Measurements from ENCODE around the gene SEC22A. TPM values are rescaled to one million over a fixed set of nuclear protein-coding genes. Genes with fewer than 3 reads are reported as not detected.

Gene SEC22A
- total RNA-seq, 2 donors from 2014 or later, result 26.8 to 34.9 TPM

DNA sequence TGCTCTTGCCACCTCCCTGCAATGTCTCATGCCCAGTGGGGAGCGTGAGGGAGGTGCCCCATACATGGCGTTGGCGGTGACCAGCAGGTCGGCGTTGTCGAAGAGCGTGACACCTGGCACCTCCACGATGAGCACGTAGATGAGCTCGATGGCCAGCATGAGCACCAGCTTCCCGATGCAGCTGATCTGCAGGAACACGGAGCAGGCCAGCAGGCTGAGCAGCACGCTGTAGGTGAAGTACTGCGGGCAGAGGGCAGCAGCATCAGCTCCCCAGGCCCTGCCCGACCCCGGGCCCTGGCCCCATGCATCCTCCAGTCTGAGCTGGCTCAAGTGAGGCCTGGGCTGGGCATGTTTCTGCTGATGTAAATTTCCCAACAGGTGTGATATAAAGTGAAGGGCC is 98.3 kb downstream of the SEC22A start:
- intact Hi-C loops (cut with DNase I), result no loop called here
- Histone ChIP-seq H3K27me3 (replicated peaks; ENCODE audit: insufficient read depth) (no peaks in the 10 kb centered on the region), H3K36me3 (no peaks in the 10 kb centered on the region), H3K9me3 (no peaks in the 10 kb centered on the region), H3K4me1 (replicated peaks) (no peaks in the 10 kb centered on the region), H3K4me3 (no peak overlapping the region), H3K27ac (no peak overlapping the region)
- TF ChIP-seq, protein P1, sequence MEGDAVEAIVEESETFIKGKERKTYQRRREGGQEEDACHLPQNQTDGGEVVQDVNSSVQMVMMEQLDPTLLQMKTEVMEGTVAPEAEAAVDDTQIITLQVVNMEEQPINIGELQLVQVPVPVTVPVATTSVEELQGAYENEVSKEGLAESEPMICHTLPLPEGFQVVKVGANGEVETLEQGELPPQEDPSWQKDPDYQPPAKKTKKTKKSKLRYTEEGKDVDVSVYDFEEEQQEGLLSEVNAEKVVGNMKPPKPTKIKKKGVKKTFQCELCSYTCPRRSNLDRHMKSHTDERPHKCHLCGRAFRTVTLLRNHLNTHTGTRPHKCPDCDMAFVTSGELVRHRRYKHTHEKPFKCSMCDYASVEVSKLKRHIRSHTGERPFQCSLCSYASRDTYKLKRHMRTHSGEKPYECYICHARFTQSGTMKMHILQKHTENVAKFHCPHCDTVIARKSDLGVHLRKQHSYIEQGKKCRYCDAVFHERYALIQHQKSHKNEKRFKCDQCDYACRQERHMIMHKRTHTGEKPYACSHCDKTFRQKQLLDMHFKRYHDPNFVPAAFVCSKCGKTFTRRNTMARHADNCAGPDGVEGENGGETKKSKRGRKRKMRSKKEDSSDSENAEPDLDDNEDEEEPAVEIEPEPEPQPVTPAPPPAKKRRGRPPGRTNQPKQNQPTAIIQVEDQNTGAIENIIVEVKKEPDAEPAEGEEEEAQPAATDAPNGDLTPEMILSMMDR (IDR thresholded peaks at IDR 0.05), result no peak
- TF ChIP-seq POLR2A (IDR thresholded peaks at IDR 0.05) (no peak), POLR2AphosphoS5 (IDR thresholded peaks at IDR 0.05) (no peak)
- 88% methylated on average over 16 of the region's 16 CpGs for WGBS
- DNase-seq (ENCODE audit: low spot score), result no peak

DNA sequence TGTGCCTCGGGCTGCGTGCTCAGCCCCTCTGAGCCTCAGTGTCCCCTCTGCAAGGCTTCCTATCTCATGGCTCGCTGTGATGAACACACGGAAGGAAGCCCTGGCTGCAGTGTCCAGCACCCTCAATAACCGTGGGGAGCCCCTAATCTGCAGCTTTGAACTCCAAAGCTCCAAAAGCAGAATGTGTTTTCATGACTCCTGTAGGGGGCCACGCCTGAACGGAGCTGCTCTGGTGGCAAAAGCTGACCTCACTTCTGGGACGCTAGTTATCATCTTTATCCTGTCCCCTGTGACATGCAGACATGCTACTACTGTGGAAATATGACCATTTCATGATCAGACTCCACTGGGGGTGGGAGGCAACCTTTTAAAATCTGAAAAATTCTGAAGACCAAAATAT is 98.8 kb downstream of the SEC22A start:
- TF ChIP-seq POLR2AphosphoS5 (IDR thresholded peaks at IDR 0.05) (no peak), POLR2A (IDR thresholded peaks at IDR 0.05) (no peak)
- TF ChIP-seq, protein P1 (IDR thresholded peaks at IDR 0.05), result no peak
- Histone ChIP-seq H3K36me3 (no peaks in the 10 kb centered on the region), H3K4me3 (no peak overlapping the region), H3K9me3 (no peaks in the 10 kb centered on the region), H3K27me3 (replicated peaks; ENCODE audit: insufficient read depth) (no peaks in the 10 kb centered on the region), H3K4me1 (replicated peaks) (no peaks in the 10 kb centered on the region), H3K27ac (no peak overlapping the region)
- no peak for DNase-seq (ENCODE audit: low spot score)
- intact Hi-C loops (cut with DNase I), result no loop called here
- WGBS, result 78% methylated on average over 8 of the region's 8 CpGs

DNA sequence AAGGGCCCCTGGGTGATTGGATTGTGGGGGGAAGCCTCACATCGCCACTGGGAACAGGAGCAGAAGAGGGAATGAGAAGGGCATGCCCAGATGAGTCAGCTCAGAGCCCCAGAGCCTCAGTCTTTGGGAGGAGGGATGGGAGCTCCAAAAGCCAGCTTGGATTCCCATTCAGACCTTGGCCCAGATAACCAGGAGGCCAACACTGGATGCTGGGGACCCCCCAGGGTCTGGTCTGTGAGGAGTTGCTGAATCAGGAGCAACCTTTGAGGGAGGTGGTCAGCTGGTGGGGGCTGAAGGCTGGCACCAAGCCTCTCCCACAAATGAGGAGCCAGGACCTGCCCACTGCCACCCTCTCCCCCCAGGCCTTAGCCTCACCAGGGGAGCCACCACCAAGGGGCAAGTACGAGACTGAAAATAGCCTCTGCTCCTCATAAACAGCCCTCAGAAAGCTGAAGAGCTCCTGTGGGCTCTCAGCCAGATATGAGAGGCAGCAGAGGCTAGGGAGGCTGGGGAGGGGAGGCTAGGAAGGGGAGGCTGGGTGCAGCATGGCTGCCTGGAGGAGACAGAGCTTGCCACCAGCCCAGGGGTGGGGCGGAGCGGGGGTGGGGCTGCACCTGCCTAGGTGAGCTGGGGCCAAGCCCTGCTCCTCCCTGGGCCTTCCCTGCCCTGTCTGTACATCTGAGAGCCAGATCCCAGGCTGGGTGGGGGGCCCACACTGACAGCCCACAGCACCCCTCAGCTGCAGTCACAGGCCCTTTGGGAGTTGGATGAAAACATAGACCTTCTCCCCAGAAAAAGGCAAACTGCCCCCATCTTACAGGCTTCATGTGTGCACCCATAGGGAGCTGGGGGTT is 99.8 kb downstream of the SEC22A start:
- 67% methylated on average over 4 of the region's 4 CpGs for WGBS
- Histone ChIP-seq H3K4me1 (replicated peaks) (no peaks in the 10 kb centered on the region), H3K4me3 (no peak overlapping the region), H3K27me3 (replicated peaks; ENCODE audit: insufficient read depth) (no peaks in the 10 kb centered on the region), H3K9me3 (no peaks in the 10 kb centered on the region), H3K27ac (no peak overlapping the region), H3K36me3 (no peaks in the 10 kb centered on the region)
- no peak for TF ChIP-seq POLR2A (IDR thresholded peaks at IDR 0.05)
- TF ChIP-seq, protein P1 (IDR thresholded peaks at IDR 0.05), result no peak
- TF ChIP-seq POLR2AphosphoS5 (IDR thresholded peaks at IDR 0.05), result no peak
- no peak for DNase-seq (ENCODE audit: low spot score)
- intact Hi-C loops (cut with DNase I), result no loop called here

DNA sequence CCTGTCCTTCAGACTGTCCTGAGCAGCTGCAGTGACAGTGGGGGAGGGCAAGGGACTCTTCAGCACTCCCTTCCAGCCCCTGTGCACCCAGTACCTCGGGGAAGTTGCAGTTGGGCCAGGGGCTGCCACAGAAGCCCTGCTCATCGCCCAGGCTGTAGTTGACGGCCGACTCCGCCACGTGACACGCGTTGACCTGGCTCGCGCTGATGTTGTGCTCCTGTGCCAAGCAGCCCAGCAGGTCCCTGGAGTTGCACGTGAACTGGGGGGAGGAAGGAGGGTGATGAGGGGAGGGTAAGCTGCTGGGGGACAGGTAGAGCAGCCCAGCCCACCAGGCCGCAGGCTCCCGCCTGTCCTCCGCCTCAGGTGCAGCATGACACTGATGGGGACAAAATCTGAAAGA is 101.2 kb downstream of the SEC22A start:
- 77% methylated on average over 14 of the region's 14 CpGs for WGBS
- Histone ChIP-seq H3K36me3 (no peaks in the 10 kb centered on the region), H3K9me3 (no peaks in the 10 kb centered on the region), H3K27ac (no peak overlapping the region), H3K27me3 (replicated peaks; ENCODE audit: insufficient read depth) (no peaks in the 10 kb centered on the region), H3K4me3 (no peak overlapping the region), H3K4me1 (replicated peaks) (no peaks in the 10 kb centered on the region)
- no peak for TF ChIP-seq POLR2A (IDR thresholded peaks at IDR 0.05)
- TF ChIP-seq, protein P1 (IDR thresholded peaks at IDR 0.05), result no peak
- TF ChIP-seq POLR2AphosphoS5 (IDR thresholded peaks at IDR 0.05), result no peak
- no peak for DNase-seq (ENCODE audit: low spot score)
- intact Hi-C loops (cut with DNase I), result no loop called here

Measured in prostate gland (tissue), 2 donors.